Neural progenitor cell (in vitro differentiated cells): ENCODE results near the gene CAMKMT.

Experiments used
- CTCF ChIP-seq: fragments of 200-600 bp; sonication (generic); IDR thresholded peaks from 2 replicates; pipeline ENCODE4 v1.5.1; 2017; ENCODE audit warnings: antibody characterized with exemption, mild to moderate bottlenecking
- EZH2phosphoT487 ChIP-seq: fragments of 200-600 bp; sonication (generic); IDR thresholded peaks from 2 replicates; pipeline ENCODE4 v1.6.1; 2017; ENCODE audit warnings: antibody characterized with exemption

- TF ChIP-seq CTCF (no peak), EZH2phosphoT487 (no peak)
Measured at GRCh38 chr2:44819061-44819460, 457.3 kb downstream of the CAMKMT start.
